Measurements from ENCODE around the gene TRIM14. TPM values are rescaled to one million over a fixed set of nuclear protein-coding genes. Genes with fewer than 3 reads are reported as not detected.

Gene TRIM14
- total RNA-seq, 2 donors from 2014 or later, result 2.1 to 4.9 TPM

- Histone ChIP-seq H3K4me1 (peaks cover 14% of the 10 kb centered on the region), H3K27ac (no peak overlapping the region), H3K27me3 (no peaks in the 10 kb centered on the region), H3K9me3 (no peaks in the 10 kb centered on the region), H3K4me3 (no peak overlapping the region), H3K36me3 (replicated peaks in 1 of 2; ENCODE audit: insufficient read depth in 1 of 2, low read depth in 2 of 2) (no peaks in the 10 kb centered on the region)
- WGBS, 2 donors, result 75 to 79% methylated on average over 2 of the region's 2 CpGs
- no peak for ATAC-seq
- TF ChIP-seq POLR2A (IDR thresholded peaks at IDR 0.05), result no peak
- no peak for TF ChIP-seq CTCF (IDR thresholded peaks at IDR 0.05)
- intact Hi-C loops (cut with DNase I), result no loop called here
- no peak for DNase-seq
These were observed 29.5 kb upstream of the TRIM14 start for GRCh38 chr9:98148486-98148885.

DNA sequence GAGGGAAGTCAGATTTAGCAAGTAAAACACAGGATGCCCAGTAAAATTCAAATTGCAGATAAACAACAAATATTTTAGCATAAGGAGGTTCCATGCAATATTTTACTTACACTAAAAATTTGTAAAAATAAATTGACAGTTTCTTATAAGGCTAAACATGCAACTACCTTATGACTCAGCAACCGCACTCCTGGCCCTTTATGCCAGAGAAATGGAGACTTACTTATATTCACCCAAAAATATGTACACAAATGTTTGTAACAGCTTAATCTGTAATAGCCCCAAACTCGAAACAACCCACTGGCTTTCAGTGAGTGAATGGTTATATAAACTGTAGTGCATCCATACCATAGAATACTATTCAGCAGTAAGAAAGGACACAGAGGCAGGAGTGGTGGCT lies 28.6 kb upstream of the TRIM14 start:
- TF ChIP-seq CTCF (IDR thresholded peaks at IDR 0.05), result no peak
- TF ChIP-seq POLR2A (IDR thresholded peaks at IDR 0.05), result no peak
- no peak for DNase-seq
- H3K4me3 ChIP-seq, result no peak overlapping the region
- H3K27ac ChIP-seq, result no peak overlapping the region
- H3K4me1 ChIP-seq, result peaks cover 14% of the 10 kb centered on the region
- no peaks in the 10 kb centered on the region for H3K27me3 ChIP-seq
- no peak for ATAC-seq
- H3K9me3 ChIP-seq, result no peaks in the 10 kb centered on the region
- 83 to 86% methylated on average over 2 of the region's 2 CpGs for WGBS, 2 donors
- H3K36me3 ChIP-seq (replicated peaks in 1 of 2; ENCODE audit: insufficient read depth in 1 of 2, low read depth in 2 of 2), result no peaks in the 10 kb centered on the region
- intact Hi-C loops (cut with DNase I), result no loop called here

- H3K27ac ChIP-seq, result peak overlapping the region; percentile 62 to 75 (median 70)
These were observed 27.3 kb upstream of the TRIM14 start for GRCh38 chr9:98146101-98146991.

GRCh38 chr9:98144631-98145030 lies 25.6 kb upstream of the TRIM14 start:
- Histone ChIP-seq H3K4me1 (peaks cover 14% of the 10 kb centered on the region), H3K4me3 (no peak overlapping the region), H3K27ac (no peak overlapping the region), H3K9me3 (no peaks in the 10 kb centered on the region), H3K27me3 (no peaks in the 10 kb centered on the region), H3K36me3 (replicated peaks in 1 of 2; ENCODE audit: insufficient read depth in 1 of 2, low read depth in 2 of 2) (no peaks in the 10 kb centered on the region)
- TF ChIP-seq CTCF (IDR thresholded peaks at IDR 0.05) (no peak), POLR2A (IDR thresholded peaks at IDR 0.05) (no peak)
- 88 to 100% methylated on average over 3 of the region's 3 CpGs for WGBS, 2 donors
- intact Hi-C loops (cut with DNase I), result no loop called here
- ATAC-seq (no peak), DNase-seq (no peak)

More at GRCh38 chr9:98146101-98146991, 27.3 kb upstream of the TRIM14 start:
- intact Hi-C loops (cut with DNase I), result no loop called here
- 47 to 52% methylated on average over 7 of the region's 7 CpGs for WGBS, 2 donors
- Histone ChIP-seq H3K27me3 (no peaks in the 10 kb centered on the region), H3K4me1 (peaks cover 14% of the 10 kb centered on the region), H3K4me3 (no peak overlapping the region), H3K9me3 (no peaks in the 10 kb centered on the region), H3K36me3 (replicated peaks in 1 of 2; ENCODE audit: insufficient read depth in 1 of 2, low read depth in 2 of 2) (no peaks in the 10 kb centered on the region)
- peak; percentile 88 for ATAC-seq
- DNase-seq, result peak; percentile 69 to 89 (median 84)
- no peak for TF ChIP-seq CTCF (IDR thresholded peaks at IDR 0.05)
- peak in 1 of 3 donors; percentile 27 for TF ChIP-seq POLR2A (IDR thresholded peaks at IDR 0.05)
